Pancreas (tissue), 10 donors: ENCODE data around the gene EHD1. TPM values are rescaled to one million over a fixed set of nuclear protein-coding genes. Genes with fewer than 3 reads are reported as not detected.
"Not testable (repeated sequence)": the region's sequence is repeated elsewhere in the genome, so short reads cannot be mapped to it uniquely, and the experiment has no call there.

Experiments used
- ATAC-seq, 4 donors: fragments of 200-7000 bp; cut with Tn5 transposase; one replicate each; pipeline versions ENCODE4 v1.8.0 to v1.9.1; 2020; ENCODE audit warnings: mild to moderate bottlenecking in 4 of 4, moderate library complexity in 4 of 4
- DNase-seq, 6 donors: peaks; one replicate each; pipeline ENCODE4 v3.0.0-alpha.2; 2020
- FAIRE-seq: peaks from 2 replicates; lab custom pipeline; 2012; peaks lifted over from hg19 to GRCh38; lab: Jason Lieb, UNC
- H3K27ac ChIP-seq, 4 donors: fragments of 200-600 bp; sonication (generic); 1 replicate in 3 of 4; 2 replicates in 1 of 4; pipeline versions ENCODE4 v1.5.0 to v1.8.0; 2020
- H3K27me3 ChIP-seq, 4 donors: fragments of 200-600 bp; one replicate each; pipeline ENCODE4 v1.8.0; 2021
- H3K36me3 ChIP-seq, 3 donors: fragments of 200-600 bp; sonication (generic) in 1 of 3; one replicate each; pipeline versions ENCODE4 v1.5.0 to v1.8.0; 2020 to 2021
- H3K4me1 ChIP-seq, 3 donors: fragments of 200-600 bp; one replicate each; pipeline ENCODE4 v1.8.0; 2021
- H3K4me3 ChIP-seq, 4 donors: fragments of 200-600 bp; sonication (generic) in 2 of 4; one replicate each; pipeline versions ENCODE4 v1.5.0 to v1.8.0; 2020 to 2021
- H3K9me3 ChIP-seq, 4 donors: fragments of 200-600 bp; one replicate each; pipeline ENCODE4 v1.8.0; 2021
- CTCF ChIP-seq, 4 donors: fragments of 200-600 bp; sonication (generic) in 3 of 4; IDR thresholded peaks; one replicate each; pipeline versions ENCODE4 v1.5.0 to v1.8.0; 2021; ENCODE audit warnings: antibody characterized with exemption in 4 of 4
- WGBS, 2 donors: extraction: QIAGEN DNeasy Blood & Tissue Kit; methylation state at CpG; one replicate each; pipeline ENCODE4 v1.1.7; 2013; 5-methylcytosine and 5-hydroxymethylcytosine counted together
- intact Hi-C, 3 donors: fragments of 100-400 bp; cut with DNase I; formaldehyde crosslinking; loops; one replicate each; pipeline versions ENCODE4 v1.11.1 to v1.14.2; 2022
- polyA plus RNA-seq, 2 donors: library from polyadenylated mRNA; stranded (reverse); fragments of 200-250 nt; gene quantifications; one replicate each; pipeline ENCODE4 v1.2.3, GENCODE V29; 2013
- total RNA-seq, 6 donors: library from RNA; stranded (reverse); fragmentation: NEBNext Ultra II Directional in 4 of 6; extraction: Animal tissue kit (Norgen Biotek cat#: 25700) in 4 of 6; gene quantifications; one replicate each; pipeline versions ENCODE4 v1.2.1 to v1.2.4, GENCODE V29; 2021 to 2023
- donor health status: healthy with polysubstance abuse.
- donor health status: DM: no; HTN: no; CAD: no; lungs with moderate emphysema.
- donor health status: DM: no; HTN: no; CAD: no.
- donor health status: control.
- donor health status: control.
- donor health status: Bipolar disorder and iron deficiency.
- donor health status: DM: yes; HTN: yes; CAD: no.
- donor health status: DM: no; HTN: no; CAD: no.
- donor health status: DM: no; HTN: no; CAD: no.
- donor health status: DM: yes; HTN: yes; CAD: no.

EHD1 gene
- total and polyA plus RNA-seq, 8 donors: 10.1 to 22.1 (median 16.8) TPM

DNA sequence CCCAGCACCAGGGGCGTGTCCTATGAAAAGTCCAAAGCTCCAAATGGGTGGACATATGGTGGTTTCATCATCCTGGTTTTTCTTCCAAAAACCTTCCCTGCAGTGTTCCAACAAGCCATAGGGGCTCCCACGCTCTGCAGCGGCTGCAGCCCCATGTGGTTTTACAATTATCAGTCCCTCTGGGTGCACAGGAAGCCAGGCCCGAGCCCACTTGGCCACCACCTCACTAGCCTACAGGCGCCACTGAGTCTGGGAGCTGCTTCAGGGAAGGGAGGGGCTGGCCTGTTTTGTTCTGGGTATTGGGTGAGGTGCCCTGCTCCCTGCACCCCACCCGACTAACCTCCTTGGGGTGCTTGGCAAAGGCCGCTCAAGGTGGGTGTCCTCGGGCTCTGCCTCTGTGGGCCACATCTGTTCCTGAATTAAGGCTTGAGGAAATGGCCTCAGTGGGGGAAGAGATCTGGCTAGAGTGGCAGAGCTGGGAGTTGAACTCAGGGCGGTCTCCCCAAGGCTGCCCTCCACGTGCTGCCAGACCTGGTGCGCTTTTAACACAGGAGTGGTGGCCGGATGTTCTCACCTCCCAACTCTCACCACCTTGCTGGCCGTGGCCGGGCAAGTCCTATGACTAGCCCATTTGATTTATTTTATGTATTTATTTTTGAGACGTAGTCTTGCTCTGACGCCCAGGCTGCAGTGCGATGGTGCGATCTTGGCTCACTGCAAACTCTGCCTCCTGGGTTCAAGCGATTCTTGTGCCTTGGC lies 28.6 kb downstream of the EHD1 start:
- Histone ChIP-seq H3K4me1 (peaks cover 5 to 25% (median 10%) of the 10 kb centered on the region in 3 donors), H3K36me3 (peaks cover 0 to 9% (median 0%) of the 10 kb centered on the region in 3 donors), H3K27me3 (no peaks in the 10 kb centered on the region), H3K9me3 (no peaks in the 10 kb centered on the region), H3K27ac (no peak overlapping the region), H3K4me3 (no peak overlapping the region)
- intact Hi-C loops: loop anchor here in 2 of 3 donors (5.0 to 10.0 kb wide), 3 partner anchors 43 to 255 kb away; no protein-coding TSS in a partner anchor
- 86 to 89% methylated on average over 19 of the region's 19 CpGs for WGBS, 2 donors
- ATAC-seq: no peak
- no peak for TF ChIP-seq CTCF (IDR thresholded peaks at IDR 0.05)
- DNase-seq: peak in 1 of 6 donors; percentile 51
- no peak for FAIRE-seq

- no peak for TF ChIP-seq CTCF (IDR thresholded peaks at IDR 0.05)
- ATAC-seq: peak; percentile 13 to 72 (median 46)
- Histone ChIP-seq H3K4me3 (no peak overlapping the region), H3K27ac (peak overlapping the region; percentile 48 to 57 (median 50)), H3K9me3 (no peaks in the 10 kb centered on the region), H3K4me1 (peaks cover 5 to 17% (median 10%) of the 10 kb centered on the region in 3 donors), H3K27me3 (no peaks in the 10 kb centered on the region), H3K36me3 (peaks cover 0 to 4% (median 0%) of the 10 kb centered on the region in 3 donors)
- no peak for FAIRE-seq
- intact Hi-C loops: loop anchor here in 1 of 3 donors (5.0 kb wide), 1 partner anchor 48 kb away; no protein-coding TSS in a partner anchor
- WGBS, 2 donors: 66 to 72% methylated on average over 16 of the region's 16 CpGs
- DNase-seq: peak; percentile 78 to 87 (median 82)
Measured at GRCh38 chr11:64848826-64849597, 29.4 kb downstream of the EHD1 start.

- Histone ChIP-seq H3K27ac (peak overlapping the region; percentile 48 to 57 (median 50)), H3K27me3 (no peaks in the 10 kb centered on the region), H3K36me3 (no peaks in the 10 kb centered on the region), H3K4me3 (no peak overlapping the region), H3K9me3 (no peaks in the 10 kb centered on the region), H3K4me1 (peaks cover 5 to 14% (median 10%) of the 10 kb centered on the region in 3 donors)
- no peak for FAIRE-seq
- DNase-seq: peak in 1 of 6 donors; percentile 50
- ATAC-seq: no peak
- 73 to 83% methylated on average over 6 of the region's 6 CpGs for WGBS, 2 donors
- TF ChIP-seq CTCF (IDR thresholded peaks at IDR 0.05): no peak
- intact Hi-C loops: loop anchor here in 1 of 3 donors (5.0 kb wide), 1 partner anchor 49 kb away; no protein-coding TSS in a partner anchor
Measured at GRCh38 chr11:64848214-64848825, 30.1 kb downstream of the EHD1 start.

- Histone ChIP-seq H3K27ac (no peak overlapping the region), H3K27me3 (no peaks in the 10 kb centered on the region), H3K4me3 (no peak overlapping the region), H3K36me3 (no peaks in the 10 kb centered on the region), H3K9me3 (no peaks in the 10 kb centered on the region), H3K4me1 (peaks cover 12 to 17% (median 14%) of the 10 kb centered on the region in 3 donors)
- WGBS, 2 donors: 15 to 19% methylated on average over 11 to 13 of the region's 13 CpGs
- peak; percentile 95 to 99 (median 98) for TF ChIP-seq CTCF (IDR thresholded peaks at IDR 0.05)
- intact Hi-C loops: loop anchor here in 1 of 3 donors (5.0 kb wide), 1 partner anchor 50 kb away; no protein-coding TSS in a partner anchor
- ATAC-seq: peak; percentile 39 to 73 (median 64)
- FAIRE-seq: no peak
- DNase-seq: peak; percentile 89 to 100 (median 95)
Measured at GRCh38 chr11:64846998-64847666, 31.3 kb downstream of the EHD1 start.

DNA sequence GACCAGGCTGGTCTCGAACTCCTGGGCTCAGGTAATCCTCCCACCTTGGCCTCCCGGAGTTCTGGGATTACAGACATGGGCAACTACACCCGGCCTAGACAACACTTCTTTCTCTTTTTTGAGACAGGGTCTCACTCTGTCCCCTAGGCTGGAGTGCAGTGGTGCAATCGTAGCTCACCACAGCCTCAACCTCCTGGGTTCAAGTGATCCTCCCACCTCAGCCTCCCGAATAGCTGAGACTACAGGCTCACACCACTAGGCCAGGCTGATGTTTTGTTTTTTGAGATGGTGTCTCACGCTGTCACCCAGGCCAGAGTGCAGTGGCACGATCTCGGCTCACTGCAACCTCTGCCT lies 32.7 kb downstream of the EHD1 start:
- H3K4me1 ChIP-seq: peaks cover 14 to 19% (median 16%) of the 10 kb centered on the region in 3 donors
- not testable (repeated sequence) for H3K36me3 ChIP-seq, ATAC-seq, H3K27ac ChIP-seq, H3K9me3 ChIP-seq, FAIRE-seq, H3K27me3 ChIP-seq, H3K4me3 ChIP-seq
- intact Hi-C loops: loop anchor here in 1 of 3 donors (5.0 kb wide), 1 partner anchor 52 kb away; no protein-coding TSS in a partner anchor
- DNase-seq: peak in 1 of 6 donors; percentile 13
- 83 to 90% methylated on average over 8 of the region's 8 CpGs for WGBS, 2 donors
